Germinal center (tissue), 1 donor: ENCODE data around the gene EXOC7.
"Not testable (repeated sequence)": the region's sequence is repeated elsewhere in the genome, so short reads cannot be mapped to it uniquely, and the experiment has no call there.

Experiments
- DNase-seq: peaks from one replicate; pipeline ENCODE4 v3.0.0; 2012; ENCODE audit warnings: mixed read lengths, low spot score

EXOC7 gene

GRCh38 chr17:76076146-76076764 is 27.3 kb downstream of the EXOC7 start:
- no peak for DNase-seq

GRCh38 chr17:76075364-76076145 is 28.0 kb downstream of the EXOC7 start:
- DNase-seq = no peak

GRCh38 chr17:76074390-76075363 is 28.9 kb downstream of the EXOC7 start, which contains the start of gene GALR2:
Gene GALR2, plus strand, starts transcription at chr17:76074781. Its CDS starts 103 bp downstream, at chr17:76074884.
- no peak for DNase-seq

GRCh38 chr17:76072148-76072858 is 31.3 kb downstream of the EXOC7 start, which contains the start of gene SRP68:
Gene SRP68, minus strand, starts transcription at chr17:76072517. Its CDS starts 26 bp downstream, at chr17:76072491.
- DNase-seq = peak; percentile 83

DNA sequence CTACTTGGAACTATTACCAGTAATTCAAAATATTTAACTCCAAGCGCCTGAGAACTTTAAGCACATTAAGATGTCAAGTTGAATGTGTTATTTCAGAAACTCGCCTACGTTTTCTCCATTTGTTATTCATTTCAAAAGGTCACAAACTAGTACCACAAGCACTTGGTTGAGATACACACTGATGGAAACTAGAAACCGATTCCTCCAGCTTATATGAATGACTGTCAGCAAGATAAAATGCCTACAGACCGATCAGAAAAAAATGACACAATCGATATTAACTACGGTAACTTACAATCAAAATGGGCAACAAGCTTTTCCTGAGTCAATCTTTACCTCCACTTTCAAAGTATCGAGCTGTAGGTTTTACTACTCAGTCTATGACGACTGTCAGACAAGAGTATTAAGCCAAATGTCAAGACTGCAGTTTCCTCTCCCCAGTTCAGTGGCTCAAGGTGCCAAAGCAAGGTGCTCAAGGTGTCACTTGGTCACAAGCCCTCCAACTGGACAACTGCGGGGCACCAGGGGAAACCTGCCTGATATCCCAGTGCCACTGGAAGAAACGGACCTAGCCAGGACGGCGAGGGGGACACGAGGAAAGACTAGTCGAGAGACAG is 31.9 kb downstream of the EXOC7 start:
- DNase-seq = no peak

DNA sequence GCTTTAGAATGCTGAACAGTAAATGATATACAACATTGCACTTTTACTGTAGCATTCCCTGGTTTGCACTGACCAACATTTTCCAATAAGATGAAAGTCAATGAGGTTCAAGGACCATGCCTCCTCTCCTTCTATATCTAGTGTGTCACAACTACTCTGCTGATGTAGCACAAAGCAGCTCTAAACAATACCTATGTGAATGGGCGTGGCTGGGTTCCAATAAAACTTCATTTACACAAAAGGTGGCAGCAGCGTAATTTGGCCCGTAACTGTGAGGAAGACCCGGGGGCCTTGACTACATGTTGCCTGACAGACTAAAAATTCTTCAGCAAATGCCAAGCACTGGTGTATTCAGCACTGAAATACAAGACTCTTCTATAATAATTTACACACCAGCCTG is 37.8 kb downstream of the EXOC7 start:
- no peak for DNase-seq

- peak; percentile 38 for DNase-seq
Observed at GRCh38 chr17:76063875-76064546, 39.6 kb downstream of the EXOC7 start.

DNA sequence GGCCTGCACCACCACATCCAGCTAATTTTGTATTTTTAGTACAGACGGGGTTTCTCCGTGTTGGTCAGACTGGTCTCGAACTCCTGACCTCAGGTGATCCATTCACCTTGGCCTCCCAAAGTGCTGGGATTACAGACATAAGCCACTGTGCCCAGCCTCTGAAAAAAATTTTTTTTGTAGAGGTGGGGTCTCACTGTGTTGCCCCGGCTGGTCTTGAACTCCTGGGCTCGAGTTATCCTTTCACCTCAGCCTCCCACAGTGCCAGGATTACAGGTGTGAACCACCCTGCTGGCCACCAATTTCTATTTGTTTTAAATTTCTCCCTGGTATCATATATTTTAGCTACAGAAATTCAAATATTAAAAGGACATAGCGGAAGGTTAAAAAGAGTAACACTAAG is 45.3 kb downstream of the EXOC7 start:
- DNase-seq = not testable (repeated sequence)

GRCh38 chr17:76056882-76057281 is 46.7 kb downstream of the EXOC7 start:
- no peak for DNase-seq

DNA sequence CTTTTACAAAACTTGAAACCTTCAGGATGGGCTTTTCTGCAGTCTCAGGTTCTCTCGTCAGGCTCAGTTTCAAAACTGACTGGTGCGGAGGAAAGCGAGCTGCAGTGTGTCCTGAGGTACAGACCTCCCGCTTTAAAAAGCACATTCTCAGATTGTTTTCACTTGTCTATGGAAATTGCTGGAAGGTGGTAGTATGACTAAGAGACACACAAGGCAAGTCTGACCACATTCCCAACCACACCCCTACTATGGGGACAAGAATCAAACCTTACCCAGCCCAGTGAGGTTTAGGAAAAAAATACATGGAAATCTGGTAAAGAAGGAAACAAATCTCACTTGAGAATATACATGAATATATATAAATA is 49.5 kb downstream of the EXOC7 start:
- DNase-seq = no peak

- DNase-seq = no peak
Observed at GRCh38 chr17:76053246-76054111, 50.1 kb downstream of the EXOC7 start.

- no peak for DNase-seq
Observed at GRCh38 chr17:76051561-76051960, 52.0 kb downstream of the EXOC7 start.

DNA sequence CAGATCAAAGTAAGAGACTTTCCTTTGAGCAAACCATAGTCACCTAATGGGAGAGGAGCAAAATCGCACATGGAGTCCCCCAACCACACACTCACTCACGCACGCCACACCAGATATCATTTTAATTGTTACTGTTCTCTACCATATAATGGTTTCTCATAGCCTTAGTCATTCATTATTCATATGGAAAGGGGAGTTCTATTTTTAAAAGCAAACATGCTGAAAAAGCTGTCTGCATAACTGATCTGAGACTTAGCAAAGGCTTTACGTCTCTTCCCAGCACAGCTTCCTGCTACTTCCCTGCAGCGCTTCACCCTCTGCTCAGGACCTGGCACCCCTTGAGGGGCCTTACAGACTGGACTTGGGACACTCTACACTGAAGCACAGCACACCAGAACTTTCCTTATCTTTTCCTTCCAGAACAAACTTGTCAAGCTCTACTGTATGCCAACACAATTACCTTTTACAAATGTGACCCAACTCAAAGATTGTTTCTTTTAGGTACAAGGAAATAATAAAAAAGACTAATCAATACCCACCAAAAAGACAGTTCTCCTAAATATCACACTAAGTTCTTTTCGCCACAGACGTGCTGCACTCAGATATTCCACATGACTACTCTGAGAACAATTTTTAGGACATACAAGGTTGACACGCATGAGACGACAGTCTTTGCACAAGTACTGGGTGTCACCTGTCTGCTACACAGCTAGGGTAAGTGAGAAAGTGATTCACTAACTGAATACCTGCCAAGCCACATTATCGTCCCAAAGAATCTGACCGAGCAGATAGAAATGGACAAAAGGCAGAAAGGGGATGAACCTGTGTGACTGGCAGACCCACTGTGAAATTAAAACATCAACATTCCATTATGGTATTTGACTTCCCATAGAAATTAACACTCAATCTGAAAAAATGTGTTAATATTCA is 52.8 kb downstream of the EXOC7 start:
- no peak for DNase-seq

- no peak for DNase-seq
Observed at GRCh38 chr17:76049836-76050537, 53.6 kb downstream of the EXOC7 start.

DNA sequence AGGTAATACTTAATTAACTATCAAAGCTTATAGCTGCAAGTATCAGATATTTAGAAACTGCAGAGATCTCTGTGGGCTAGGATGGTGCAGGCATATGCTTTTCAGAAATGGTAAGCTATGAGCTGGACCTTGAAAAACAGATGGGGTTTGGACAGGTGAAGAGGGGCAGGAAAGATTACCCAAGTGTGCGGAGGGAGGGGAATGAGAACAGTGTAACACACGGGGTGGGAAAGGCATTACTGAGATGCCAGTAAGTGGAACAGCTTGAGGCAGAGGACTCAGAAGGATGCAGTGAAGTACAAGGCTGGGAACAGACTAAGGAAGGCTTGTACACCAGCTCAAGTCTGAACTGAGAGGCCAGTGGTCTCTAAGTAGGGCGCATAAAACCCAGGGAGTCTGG is 54.3 kb downstream of the EXOC7 start:
- no peak for DNase-seq

DNA sequence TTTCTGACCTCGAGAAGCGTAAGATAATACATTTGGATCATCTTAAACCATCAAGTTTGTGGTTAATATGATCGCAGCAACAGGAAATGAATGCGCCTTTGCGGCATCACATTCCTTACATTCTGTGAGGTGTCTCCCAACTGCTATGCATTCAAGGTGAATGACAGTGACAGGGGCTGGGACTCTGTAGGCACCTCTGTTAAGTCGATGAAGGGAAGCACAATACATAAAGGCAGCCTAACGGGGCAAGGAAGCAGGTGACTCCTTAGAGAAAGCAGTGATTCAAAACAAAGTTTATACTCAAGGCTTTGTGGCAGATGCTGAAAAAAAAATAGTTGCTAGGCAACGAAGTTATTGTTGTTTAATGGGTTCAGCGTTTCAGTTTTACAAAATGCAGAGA is 54.9 kb downstream of the EXOC7 start:
- no peak for DNase-seq

GRCh38 chr17:76048025-76048605 is 55.5 kb downstream of the EXOC7 start:
- no peak for DNase-seq

- DNase-seq = no peak
Observed at GRCh38 chr17:76046064-76046463, 57.5 kb downstream of the EXOC7 start.
